Endodermal cell (in vitro differentiated cells): Measurements from ENCODE around the gene IL31. TPM values are rescaled to one million over a fixed set of nuclear protein-coding genes. Genes with fewer than 3 reads are reported as not detected.

ENCODE experiments used
- DNase-seq: peaks from one replicate; pipeline ENCODE4 v3.0.0-alpha.2; 2017
- H3K27ac ChIP-seq: 2 replicates; pipeline ENCODE4 v1.5.1; 2013; ENCODE audit warnings: mild to moderate bottlenecking, low read depth, low read length, moderate library complexity
- H3K27me3 ChIP-seq: 2 replicates; pipeline ENCODE4 v1.6.1; 2013; ENCODE audit warnings: mild to moderate bottlenecking, low read length, moderate library complexity; ENCODE audit not compliant: insufficient read depth, control insufficient read depth, poor library complexity, severe bottlenecking
- H3K36me3 ChIP-seq: 2 replicates; pipeline ENCODE4 v1.7.0; 2013; ENCODE audit warnings: mild to moderate bottlenecking, low read length, moderate library complexity; ENCODE audit not compliant: control insufficient read depth, insufficient read depth
- H3K4me1 ChIP-seq: one replicate; pipeline ENCODE4 v1.7.0; 2013; ENCODE audit warnings: low read length; ENCODE audit not compliant: control insufficient read depth, insufficient read depth
- H3K4me3 ChIP-seq: 2 replicates; pipeline ENCODE4 v1.5.1; 2013; ENCODE audit warnings: mild to moderate bottlenecking, low read length, moderate library complexity
- H3K9ac ChIP-seq: 2 replicates; pipeline ENCODE4 v1.6.1; 2013; ENCODE audit warnings: mild to moderate bottlenecking, low read length, moderate library complexity; ENCODE audit not compliant: poor library complexity, severe bottlenecking; ENCODE audit errors: extremely low read depth
- H3K9me3 ChIP-seq: 2 replicates; pipeline ENCODE4 v1.6.1; 2013; ENCODE audit warnings: mild to moderate bottlenecking, low read length, moderate library complexity; ENCODE audit not compliant: control insufficient read depth
- H3K27ac Mint-ChIP-seq: 2 replicates; pipeline ENCODE4 v1.8.0; 2020; ENCODE audit warnings: mixed read lengths
- H3K27me3 Mint-ChIP-seq: 2 replicates; pipeline ENCODE4 v1.8.0; 2021; ENCODE audit warnings: mild to moderate bottlenecking, mixed read lengths; ENCODE audit not compliant: insufficient read depth
- H3K36me3 Mint-ChIP-seq: 2 replicates; pipeline ENCODE4 v1.8.0; 2020; ENCODE audit warnings: low read depth, mixed read lengths
- H3K4me1 Mint-ChIP-seq: 2 replicates; pipeline ENCODE4 v1.8.0; 2020; ENCODE audit warnings: mixed read lengths
- H3K4me3 Mint-ChIP-seq: 2 replicates; pipeline ENCODE4 v1.8.0; 2020; ENCODE audit warnings: mild to moderate bottlenecking, moderate library complexity, mixed read lengths
- H3K9me3 Mint-ChIP-seq: 2 replicates; pipeline ENCODE4 v1.8.0; 2020; ENCODE audit warnings: mild to moderate bottlenecking, mixed read lengths
- WGBS, 2 experiments: methylation state at CpG; one replicate each; pipeline versions ENCODE4 v1.1.5 to v1.1.7; 2013; ENCODE audit warnings: missing lambda C conversion rate in 2 of 2, mixed read lengths in 1 of 2; ENCODE audit not compliant: insufficient coverage in 1 of 2, insufficient read length in 1 of 2; 5-methylcytosine and 5-hydroxymethylcytosine counted together
- total RNA-seq, 2 donors: library from RNA; stranded (reverse); fragmentation: NEBNext Ultra II Directional in 1 of 2; extraction: Animal tissue kit (Norgen Biotek cat#: 25700) in 1 of 2; gene quantifications; 2 replicates in 1 of 2; 3 replicates in 1 of 2; pipeline ENCODE4 v1.2.1, GENCODE V29; 2021
- TF ChIP-seq, protein P1 (sequence below): fragments of 200-600 bp; sonication (generic); conservative IDR thresholded peaks from 2 replicates; pipeline ENCODE4 v1.5.0; 2021; ENCODE audit warnings: antibody characterized with exemption, mild to moderate bottlenecking

IL31 gene
- total RNA-seq, 2 donors from 2014 or later: not detected

GRCh38 chr12:122150127-122150681 lies 23.8 kb downstream of the IL31 start:
- no peak for DNase-seq

DNA sequence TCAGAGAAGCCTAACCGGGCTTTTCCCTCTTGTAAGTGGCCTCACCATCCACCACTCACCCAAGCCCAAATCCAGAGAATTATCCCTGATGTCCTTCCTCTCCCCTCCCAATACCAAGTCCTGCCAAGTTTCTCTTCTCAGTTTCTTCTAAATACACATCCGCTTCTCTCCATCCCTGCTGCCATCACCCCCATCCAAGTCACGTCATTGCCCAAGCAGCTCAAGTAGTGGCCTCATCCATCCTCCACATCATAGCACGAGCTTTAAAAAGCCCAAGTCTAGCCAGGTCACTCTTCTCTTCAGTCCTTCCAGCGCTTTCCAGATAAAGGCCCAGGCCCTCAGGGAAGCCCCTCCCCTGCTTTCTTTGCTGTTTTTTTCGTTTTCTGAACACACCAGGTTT lies 25.4 kb downstream of the IL31 start:
- Histone ChIP-seq H3K4me3 (no peak overlapping the region), H3K27ac (no peak overlapping the region), H3K36me3 (peaks cover 4% of the 10 kb centered on the region), H3K9ac (no peak overlapping the region), H3K27me3 (no peaks in the 10 kb centered on the region), H3K4me1 (no peaks in the 10 kb centered on the region), H3K9me3 (peaks cover under 1% of the 10 kb centered on the region)
- TF ChIP-seq, protein P1, sequence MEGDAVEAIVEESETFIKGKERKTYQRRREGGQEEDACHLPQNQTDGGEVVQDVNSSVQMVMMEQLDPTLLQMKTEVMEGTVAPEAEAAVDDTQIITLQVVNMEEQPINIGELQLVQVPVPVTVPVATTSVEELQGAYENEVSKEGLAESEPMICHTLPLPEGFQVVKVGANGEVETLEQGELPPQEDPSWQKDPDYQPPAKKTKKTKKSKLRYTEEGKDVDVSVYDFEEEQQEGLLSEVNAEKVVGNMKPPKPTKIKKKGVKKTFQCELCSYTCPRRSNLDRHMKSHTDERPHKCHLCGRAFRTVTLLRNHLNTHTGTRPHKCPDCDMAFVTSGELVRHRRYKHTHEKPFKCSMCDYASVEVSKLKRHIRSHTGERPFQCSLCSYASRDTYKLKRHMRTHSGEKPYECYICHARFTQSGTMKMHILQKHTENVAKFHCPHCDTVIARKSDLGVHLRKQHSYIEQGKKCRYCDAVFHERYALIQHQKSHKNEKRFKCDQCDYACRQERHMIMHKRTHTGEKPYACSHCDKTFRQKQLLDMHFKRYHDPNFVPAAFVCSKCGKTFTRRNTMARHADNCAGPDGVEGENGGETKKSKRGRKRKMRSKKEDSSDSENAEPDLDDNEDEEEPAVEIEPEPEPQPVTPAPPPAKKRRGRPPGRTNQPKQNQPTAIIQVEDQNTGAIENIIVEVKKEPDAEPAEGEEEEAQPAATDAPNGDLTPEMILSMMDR: no peak
- Mint-ChIP-seq H3K36me3 (peaks cover 5% of the 10 kb centered on the region), H3K4me1 (peaks cover 8% of the 10 kb centered on the region), H3K4me3 (no peak overlapping the region), H3K9me3 (peaks cover 2% of the 10 kb centered on the region), H3K27ac (no peak overlapping the region), H3K27me3 (no peaks in the 10 kb centered on the region)
- DNase-seq: no peak
- WGBS, 2 experiments: 88 to 100% methylated on average over 6 of the region's 6 CpGs

More at GRCh38 chr12:122150127-122150681, 23.8 kb downstream of the IL31 start:
- Mint-ChIP-seq H3K9me3 (no peaks in the 10 kb centered on the region), H3K27ac (no peak overlapping the region), H3K36me3 (no peaks in the 10 kb centered on the region), H3K4me3 (no peak overlapping the region), H3K4me1 (peaks cover 8% of the 10 kb centered on the region), H3K27me3 (no peaks in the 10 kb centered on the region)
- TF ChIP-seq, protein P1: no peak
- Histone ChIP-seq H3K4me3 (no peak overlapping the region), H3K4me1 (peaks cover 3% of the 10 kb centered on the region), H3K27me3 (no peaks in the 10 kb centered on the region), H3K9me3 (no peaks in the 10 kb centered on the region), H3K27ac (no peak overlapping the region), H3K9ac (no peak overlapping the region), H3K36me3 (no peaks in the 10 kb centered on the region)
- WGBS, 2 experiments: 83 to 89% methylated on average over 6 to 8 of the region's 8 CpGs

DNA sequence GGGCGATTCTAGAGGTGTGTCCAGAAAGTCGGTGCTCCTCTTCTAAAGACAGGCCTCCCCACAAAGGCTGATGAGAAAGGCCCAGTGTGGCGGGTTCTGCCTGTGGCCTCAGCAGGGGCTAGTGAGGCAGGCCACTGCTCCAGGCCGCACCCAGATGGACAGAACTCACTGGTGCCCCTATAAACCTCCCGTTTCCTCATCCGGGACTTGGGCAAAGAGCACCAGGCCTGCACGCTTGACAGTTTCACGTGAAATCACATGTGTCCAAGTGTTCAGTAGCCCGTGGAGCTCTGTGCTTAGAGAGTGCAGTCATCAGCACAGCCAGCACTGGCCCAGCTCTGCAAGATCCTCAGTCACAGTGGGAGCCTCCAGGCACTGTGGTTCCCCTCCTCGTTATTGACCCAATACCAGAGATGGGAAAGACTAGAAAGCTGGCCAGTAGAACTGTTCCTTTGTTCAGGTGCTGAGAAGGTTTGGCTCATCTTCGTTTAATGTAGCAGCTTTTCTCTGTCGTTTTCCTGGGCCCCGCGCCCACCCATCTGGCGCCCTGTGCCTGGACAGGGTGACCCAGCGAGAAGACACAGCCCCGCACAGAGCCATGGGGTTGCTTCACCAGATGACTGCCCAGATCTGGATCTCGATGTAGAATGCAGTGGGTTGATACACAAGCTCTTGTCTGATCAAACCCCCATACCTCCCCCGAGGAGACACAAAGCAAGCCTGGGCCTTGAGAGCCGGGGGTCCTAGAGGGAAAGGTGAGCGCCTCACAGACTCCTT lies 26.3 kb downstream of the IL31 start:
- Mint-ChIP-seq H3K27ac (no peak overlapping the region), H3K9me3 (peaks cover 11% of the 10 kb centered on the region), H3K27me3 (no peaks in the 10 kb centered on the region), H3K4me1 (peaks cover 8% of the 10 kb centered on the region), H3K4me3 (no peak overlapping the region), H3K36me3 (peaks cover 15% of the 10 kb centered on the region)
- WGBS, 2 experiments: 94 to 98% methylated on average over 17 to 21 of the region's 21 CpGs
- Histone ChIP-seq H3K4me3 (no peak overlapping the region), H3K36me3 (peaks cover 13% of the 10 kb centered on the region), H3K9ac (no peak overlapping the region), H3K9me3 (peaks cover 10% of the 10 kb centered on the region), H3K27ac (no peak overlapping the region), H3K4me1 (no peaks in the 10 kb centered on the region), H3K27me3 (no peaks in the 10 kb centered on the region)
- TF ChIP-seq, protein P1: no peak
- no peak for DNase-seq
